NCI-H2107 treated with DMSO at 0.1 percent for 48 hours (cell line): ENCODE measurements around the gene CPD.

Experiments used
- DNase-seq: peaks from one replicate; lab custom pipeline; 2025; ENCODE audit not compliant: unreplicated experiment; lab: John Stamatoyannopoulos, UW

Gene CPD

GRCh38 chr17:30493780-30494179, 115.1 kb downstream of the CPD start:
- no peak for DNase-seq

- no peak for DNase-seq
Measured at GRCh38 chr17:30495586-30495985, 116.9 kb downstream of the CPD start.

GRCh38 chr17:30503558-30503957, 124.8 kb downstream of the CPD start:
- DNase-seq: no peak

- no peak for DNase-seq
Measured at GRCh38 chr17:30505868-30506417, 127.2 kb downstream of the CPD start.

- no peak for DNase-seq
Measured at GRCh38 chr17:30506481-30506880, 127.8 kb downstream of the CPD start.

GRCh38 chr17:30513346-30513745, 134.6 kb downstream of the CPD start:
- DNase-seq: no peak

GRCh38 chr17:30514895-30515596, 136.3 kb downstream of the CPD start:
- DNase-seq: no peak

GRCh38 chr17:30517786-30518185, 139.1 kb downstream of the CPD start:
- DNase-seq: no peak

- DNase-seq: no peak
Measured at GRCh38 chr17:30519166-30519565, 140.4 kb downstream of the CPD start.
